ENCODE results near the gene C3orf49. TPM values are rescaled to one million over a fixed set of nuclear protein-coding genes. Genes with fewer than 3 reads are reported as not detected.

Gene C3orf49
- total RNA-seq, 1 experiment from 2014 or later, result not detected

GRCh38 chr3:63841704-63842103 lies 22.6 kb downstream of the C3orf49 start:
- ATAC-seq, result no peak
- ChIA-PET POLR2A (ENCODE audit: unreplicated experiment) (no interaction called here), CTCF (no interaction called here)
- Histone ChIP-seq H3K27ac (ENCODE audit: low read length) (no peak overlapping the region), H3K79me2 (ENCODE audit: low read length) (no peaks in the 10 kb centered on the region), H3K27me3 (ENCODE audit: low read length) (no peaks in the 10 kb centered on the region), H4K20me1 (ENCODE audit: low read length) (no peaks in the 10 kb centered on the region), H3K9ac (ENCODE audit: low read length) (no peak overlapping the region), H3K9me2 (replicated peaks; ENCODE audit: low read length) (no peaks in the 10 kb centered on the region), H3K9me3 (ENCODE audit: low read length) (no peaks in the 10 kb centered on the region), H3K4me1 (ENCODE audit: insufficient read depth, low read length) (no peaks in the 10 kb centered on the region), H3K4me2 (ENCODE audit: low read length) (no peak overlapping the region), H3F3A (ENCODE audit: low read length, unreplicated experiment) (no peaks in the 10 kb centered on the region), H3K4me3 (ENCODE audit: low read length) (no peak overlapping the region), H3K36me3 (ENCODE audit: low read depth, low read length) (no peaks in the 10 kb centered on the region), H2AFZ (ENCODE audit: low read length) (no peak overlapping the region)
- intact Hi-C loops (cut with micrococcal nuclease), result no loop called here
- TF ChIP-seq EZH2 (IDR thresholded peaks at IDR 0.05; ENCODE audit: low read length, unreplicated experiment) (no peak), EZH2phosphoT487 (IDR thresholded peaks at IDR 0.05; ENCODE audit: borderline replicate concordance, low read length) (no peak)
- TF ChIP-seq, protein P1, sequence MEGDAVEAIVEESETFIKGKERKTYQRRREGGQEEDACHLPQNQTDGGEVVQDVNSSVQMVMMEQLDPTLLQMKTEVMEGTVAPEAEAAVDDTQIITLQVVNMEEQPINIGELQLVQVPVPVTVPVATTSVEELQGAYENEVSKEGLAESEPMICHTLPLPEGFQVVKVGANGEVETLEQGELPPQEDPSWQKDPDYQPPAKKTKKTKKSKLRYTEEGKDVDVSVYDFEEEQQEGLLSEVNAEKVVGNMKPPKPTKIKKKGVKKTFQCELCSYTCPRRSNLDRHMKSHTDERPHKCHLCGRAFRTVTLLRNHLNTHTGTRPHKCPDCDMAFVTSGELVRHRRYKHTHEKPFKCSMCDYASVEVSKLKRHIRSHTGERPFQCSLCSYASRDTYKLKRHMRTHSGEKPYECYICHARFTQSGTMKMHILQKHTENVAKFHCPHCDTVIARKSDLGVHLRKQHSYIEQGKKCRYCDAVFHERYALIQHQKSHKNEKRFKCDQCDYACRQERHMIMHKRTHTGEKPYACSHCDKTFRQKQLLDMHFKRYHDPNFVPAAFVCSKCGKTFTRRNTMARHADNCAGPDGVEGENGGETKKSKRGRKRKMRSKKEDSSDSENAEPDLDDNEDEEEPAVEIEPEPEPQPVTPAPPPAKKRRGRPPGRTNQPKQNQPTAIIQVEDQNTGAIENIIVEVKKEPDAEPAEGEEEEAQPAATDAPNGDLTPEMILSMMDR (conservative IDR thresholded peaks at IDR 0.05; ENCODE audit: low read depth, low read length), result no peak
- DNase-seq, result no peak
- no TSS peak for BruUV-seq (replicated peaks)

GRCh38 chr3:63842127-63842526 lies 23.0 kb downstream of the C3orf49 start:
- Histone ChIP-seq H3K9ac (ENCODE audit: low read length) (no peak overlapping the region), H3K4me3 (ENCODE audit: low read length) (no peak overlapping the region), H3K27me3 (ENCODE audit: low read length) (no peaks in the 10 kb centered on the region), H3K4me1 (ENCODE audit: insufficient read depth, low read length) (no peaks in the 10 kb centered on the region), H3K4me2 (ENCODE audit: low read length) (no peak overlapping the region), H3K36me3 (ENCODE audit: low read depth, low read length) (no peaks in the 10 kb centered on the region), H3K9me3 (ENCODE audit: low read length) (no peaks in the 10 kb centered on the region), H2AFZ (ENCODE audit: low read length) (no peak overlapping the region), H3K79me2 (ENCODE audit: low read length) (no peaks in the 10 kb centered on the region), H3K9me2 (replicated peaks; ENCODE audit: low read length) (no peaks in the 10 kb centered on the region), H3F3A (ENCODE audit: low read length, unreplicated experiment) (no peaks in the 10 kb centered on the region), H4K20me1 (ENCODE audit: low read length) (no peaks in the 10 kb centered on the region), H3K27ac (ENCODE audit: low read length) (no peak overlapping the region)
- ChIA-PET POLR2A (ENCODE audit: unreplicated experiment) (no interaction called here), CTCF (no interaction called here)
- ATAC-seq (no peak), DNase-seq (no peak)
- intact Hi-C loops (cut with micrococcal nuclease), result no loop called here
- TF ChIP-seq EZH2 (IDR thresholded peaks at IDR 0.05; ENCODE audit: low read length, unreplicated experiment) (no peak), EZH2phosphoT487 (IDR thresholded peaks at IDR 0.05; ENCODE audit: borderline replicate concordance, low read length) (no peak)
- TF ChIP-seq, protein P1 (conservative IDR thresholded peaks at IDR 0.05; ENCODE audit: low read depth, low read length), result no peak
- no TSS peak for BruUV-seq (replicated peaks)

DNA sequence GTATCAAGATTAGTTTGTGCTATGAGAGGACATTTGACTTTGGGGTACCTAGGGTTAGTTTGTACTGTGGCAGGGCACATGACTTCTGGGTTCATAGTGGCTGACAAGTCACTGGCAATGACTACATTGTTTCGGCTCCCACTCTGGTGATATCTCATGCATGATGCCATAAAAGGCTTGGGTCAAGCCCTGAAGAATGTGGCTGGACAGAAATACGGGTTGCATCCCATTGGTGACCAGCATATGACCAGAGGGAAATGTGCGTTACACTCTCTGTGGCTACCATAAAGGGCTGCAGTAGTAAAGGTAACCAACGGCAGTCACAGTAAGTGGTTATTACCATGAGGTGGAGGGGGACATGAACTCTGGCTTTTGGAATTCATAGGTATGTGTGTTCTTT lies 26.1 kb downstream of the C3orf49 start:
- Histone ChIP-seq H3K9me3 (ENCODE audit: low read length) (no peaks in the 10 kb centered on the region), H3K4me2 (ENCODE audit: low read length) (no peak overlapping the region), H3K9me2 (replicated peaks; ENCODE audit: low read length) (no peaks in the 10 kb centered on the region), H3K27me3 (ENCODE audit: low read length) (no peaks in the 10 kb centered on the region), H3K4me3 (ENCODE audit: low read length) (no peak overlapping the region), H3F3A (ENCODE audit: low read length, unreplicated experiment) (no peaks in the 10 kb centered on the region), H3K9ac (ENCODE audit: low read length) (no peak overlapping the region), H4K20me1 (ENCODE audit: low read length) (no peaks in the 10 kb centered on the region), H2AFZ (ENCODE audit: low read length) (no peak overlapping the region), H3K27ac (ENCODE audit: low read length) (no peak overlapping the region), H3K79me2 (ENCODE audit: low read length) (no peaks in the 10 kb centered on the region), H3K4me1 (ENCODE audit: insufficient read depth, low read length) (no peaks in the 10 kb centered on the region), H3K36me3 (ENCODE audit: low read depth, low read length) (no peaks in the 10 kb centered on the region)
- TF ChIP-seq EZH2 (IDR thresholded peaks at IDR 0.05; ENCODE audit: low read length, unreplicated experiment) (no peak), EZH2phosphoT487 (IDR thresholded peaks at IDR 0.05; ENCODE audit: borderline replicate concordance, low read length) (no peak)
- TF ChIP-seq, protein P1 (conservative IDR thresholded peaks at IDR 0.05; ENCODE audit: low read depth, low read length), result no peak
- no TSS peak for BruUV-seq (replicated peaks)
- intact Hi-C loops (cut with micrococcal nuclease), result no loop called here
- ChIA-PET POLR2A (ENCODE audit: unreplicated experiment) (no interaction called here), CTCF (no interaction called here)
- DNase-seq (no peak), ATAC-seq (no peak)

All from PC-3 (cell line).